DND-41 (cell line): ENCODE measurements around the gene NEBL.

Source experiments
- ATAC-seq: fragments of 200-7000 bp; cut with Tn5 transposase; 3 replicates; pipeline ENCODE4 v1.9.1; 2021; ENCODE audit warnings: low read depth; ENCODE audit not compliant: insufficient read depth
- DNase-seq: peaks from one replicate; pipeline ENCODE4 v3.0.0-alpha.2; 2020
- H2AFZ ChIP-seq: 2 replicates; pipeline ENCODE4 v1.6.0; 2012; ENCODE audit warnings: low read depth, low read length
- H3K27ac ChIP-seq: 2 replicates; pipeline ENCODE4 v1.5.1; 2012; ENCODE audit warnings: low read length, inconsistent platforms
- H3K27me3 ChIP-seq: fragments of 200-600 bp; sonication (generic); 2 replicates; pipeline ENCODE4 v1.6.0; 2012; ENCODE audit warnings: low read length, mild to moderate bottlenecking, inconsistent platforms; ENCODE audit not compliant: insufficient read depth, poor library complexity
- H3K36me3 ChIP-seq: 2 replicates; pipeline ENCODE4 v1.5.1; 2012; ENCODE audit warnings: low read length, inconsistent platforms; ENCODE audit not compliant: insufficient read depth
- H3K4me1 ChIP-seq: 2 replicates; pipeline ENCODE4 v1.5.1; 2012; ENCODE audit warnings: mild to moderate bottlenecking, low read length; ENCODE audit not compliant: insufficient read depth
- H3K4me2 ChIP-seq: 2 replicates; pipeline ENCODE4 v1.6.0; 2012; ENCODE audit warnings: mild to moderate bottlenecking, moderate library complexity, low read length, inconsistent platforms; ENCODE audit not compliant: insufficient read depth
- H3K4me3 ChIP-seq, 2 experiments: fragments of 200-600 bp in 1 of 2; shearing (Covaris generic) in 1 of 2; 2 replicates each; pipeline ENCODE4 v1.5.1; 2012 to 2016; ENCODE audit warnings: inconsistent platforms in 2 of 2, low read length in 2 of 2, mild to moderate bottlenecking in 2 of 2, low read depth in 1 of 2, moderate library complexity in 1 of 2
- H3K79me2 ChIP-seq: 2 replicates; pipeline ENCODE4 v1.6.0; 2012; ENCODE audit warnings: low read length, inconsistent platforms; ENCODE audit not compliant: insufficient read depth
- H3K9ac ChIP-seq: 2 replicates; pipeline ENCODE4 v1.6.0; 2012; ENCODE audit warnings: low read depth, mild to moderate bottlenecking, inconsistent platforms, low read length, moderate library complexity
- H3K9me3 ChIP-seq: 2 replicates; pipeline ENCODE4 v1.5.1; 2012; ENCODE audit warnings: low read length, moderate library complexity, mild to moderate bottlenecking, inconsistent platforms; ENCODE audit not compliant: insufficient read depth, severe bottlenecking
- H4K20me1 ChIP-seq: 2 replicates; pipeline ENCODE4 v1.6.0; 2012; ENCODE audit warnings: low read length; ENCODE audit not compliant: insufficient read depth
- EZH2 ChIP-seq: IDR thresholded peaks from 3 replicates; pipeline ENCODE4 v1.6.1; 2012; ENCODE audit warnings: borderline replicate concordance, low read depth, mild to moderate bottlenecking, moderate library complexity, low read length, inconsistent platforms; ENCODE audit not compliant: severe bottlenecking
- TF ChIP-seq, protein P1 (sequence below): IDR thresholded peaks from 2 replicates; pipeline ENCODE4 v1.5.1; 2012; ENCODE audit warnings: borderline replicate concordance, low read length, moderate library complexity, mild to moderate bottlenecking; ENCODE audit not compliant: poor library complexity, severe bottlenecking; ENCODE audit errors: extremely low read depth

Gene NEBL

DNA sequence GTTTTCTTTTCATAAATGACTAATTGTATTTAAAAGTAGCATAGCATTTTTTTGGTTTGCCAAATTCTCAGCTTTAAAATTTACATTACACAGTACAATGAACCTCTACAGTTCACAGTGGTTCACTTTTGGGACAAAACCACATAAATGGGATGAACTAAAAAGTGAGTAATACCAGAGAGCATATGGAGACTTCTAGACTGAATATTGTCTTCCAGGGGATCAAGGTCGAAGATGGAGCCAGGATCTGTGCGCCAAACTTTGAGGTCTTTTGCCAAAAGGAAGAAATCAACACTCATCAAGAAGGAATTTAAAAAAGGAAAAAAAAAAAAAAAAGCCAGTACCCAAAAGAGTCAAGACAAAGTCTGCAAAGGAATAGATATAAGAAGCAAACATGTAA, 87.5 kb downstream of the NEBL start:
- Histone ChIP-seq H3K4me3 (no peak overlapping the region), H3K27ac (no peak overlapping the region), H3K36me3 (no peaks in the 10 kb centered on the region), H4K20me1 (no peaks in the 10 kb centered on the region), H3K4me1 (no peaks in the 10 kb centered on the region), H3K9me3 (no peaks in the 10 kb centered on the region), H3K9ac (no peak overlapping the region), H3K27me3 (no peaks in the 10 kb centered on the region), H3K79me2 (no peaks in the 10 kb centered on the region), H3K4me2 (no peak overlapping the region), H2AFZ (no peak overlapping the region)
- no peak for ATAC-seq
- TF ChIP-seq, protein P1, sequence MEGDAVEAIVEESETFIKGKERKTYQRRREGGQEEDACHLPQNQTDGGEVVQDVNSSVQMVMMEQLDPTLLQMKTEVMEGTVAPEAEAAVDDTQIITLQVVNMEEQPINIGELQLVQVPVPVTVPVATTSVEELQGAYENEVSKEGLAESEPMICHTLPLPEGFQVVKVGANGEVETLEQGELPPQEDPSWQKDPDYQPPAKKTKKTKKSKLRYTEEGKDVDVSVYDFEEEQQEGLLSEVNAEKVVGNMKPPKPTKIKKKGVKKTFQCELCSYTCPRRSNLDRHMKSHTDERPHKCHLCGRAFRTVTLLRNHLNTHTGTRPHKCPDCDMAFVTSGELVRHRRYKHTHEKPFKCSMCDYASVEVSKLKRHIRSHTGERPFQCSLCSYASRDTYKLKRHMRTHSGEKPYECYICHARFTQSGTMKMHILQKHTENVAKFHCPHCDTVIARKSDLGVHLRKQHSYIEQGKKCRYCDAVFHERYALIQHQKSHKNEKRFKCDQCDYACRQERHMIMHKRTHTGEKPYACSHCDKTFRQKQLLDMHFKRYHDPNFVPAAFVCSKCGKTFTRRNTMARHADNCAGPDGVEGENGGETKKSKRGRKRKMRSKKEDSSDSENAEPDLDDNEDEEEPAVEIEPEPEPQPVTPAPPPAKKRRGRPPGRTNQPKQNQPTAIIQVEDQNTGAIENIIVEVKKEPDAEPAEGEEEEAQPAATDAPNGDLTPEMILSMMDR = no peak
- no peak for TF ChIP-seq EZH2
- no peak for DNase-seq

DNA sequence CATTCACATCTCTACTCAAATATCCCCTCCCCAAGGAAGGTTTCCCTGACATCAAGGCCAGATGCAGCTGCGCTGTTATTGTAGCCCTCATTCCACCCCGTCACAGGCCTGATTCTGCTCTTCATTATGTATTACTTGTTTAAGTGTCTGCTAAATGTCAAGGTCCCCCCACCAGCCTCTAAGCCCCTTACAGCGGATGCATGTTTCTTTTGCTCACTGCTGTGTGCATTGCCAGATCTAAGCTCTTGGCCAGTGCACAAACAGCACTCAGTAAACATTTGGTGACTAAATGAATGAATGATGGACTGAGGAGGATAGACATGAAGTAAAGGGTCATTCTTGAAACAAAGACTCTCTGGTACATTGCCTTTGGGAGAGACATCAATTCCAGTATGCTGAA, 90.6 kb downstream of the NEBL start:
- H3K79me2 ChIP-seq = no peaks in the 10 kb centered on the region
- H3K4me1 ChIP-seq = no peaks in the 10 kb centered on the region
- H3K36me3 ChIP-seq = no peaks in the 10 kb centered on the region
- H3K27me3 ChIP-seq = no peaks in the 10 kb centered on the region
- no peak overlapping the region; the same call in 1 of the 2 replicates for H2AFZ ChIP-seq
- no peaks in the 10 kb centered on the region for H4K20me1 ChIP-seq
- no peak overlapping the region for H3K4me3 ChIP-seq
- no peak for DNase-seq
- TF ChIP-seq EZH2 = no peak
- TF ChIP-seq, protein P1 = no peak
- no peak overlapping the region for H3K9ac ChIP-seq
- ATAC-seq = no peak
- no peaks in the 10 kb centered on the region for H3K9me3 ChIP-seq
- H3K27ac ChIP-seq = no peak overlapping the region
- H3K4me2 ChIP-seq = no peak overlapping the region

DNA sequence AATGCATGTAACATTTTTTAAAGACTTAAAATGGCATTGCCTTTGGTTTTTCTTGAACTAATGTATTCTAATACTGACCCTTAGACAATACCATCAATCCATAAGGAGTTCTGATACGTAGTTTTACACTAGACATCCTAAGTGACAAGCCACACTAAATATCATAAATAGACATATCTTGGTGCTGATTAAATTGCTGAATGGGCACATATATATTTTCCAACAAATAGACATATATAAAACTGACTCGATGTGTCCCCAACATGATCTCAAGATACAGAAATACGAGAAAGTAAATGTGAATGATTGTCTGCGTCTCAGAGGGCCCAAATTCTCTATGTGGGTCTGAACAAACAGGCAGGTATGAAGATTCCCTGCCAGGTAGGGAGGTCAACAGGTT, 99.8 kb downstream of the NEBL start:
- Histone ChIP-seq H3K9ac (no peak overlapping the region), H4K20me1 (no peaks in the 10 kb centered on the region), H3K27ac (no peak overlapping the region), H3K79me2 (no peaks in the 10 kb centered on the region), H3K36me3 (no peaks in the 10 kb centered on the region), H3K27me3 (no peaks in the 10 kb centered on the region), H3K4me1 (no peaks in the 10 kb centered on the region), H3K4me3 (no peak overlapping the region), H3K9me3 (no peaks in the 10 kb centered on the region), H3K4me2 (no peak overlapping the region), H2AFZ (no peak overlapping the region)
- ATAC-seq (no peak), DNase-seq (no peak)
- no peak for TF ChIP-seq EZH2

DNA sequence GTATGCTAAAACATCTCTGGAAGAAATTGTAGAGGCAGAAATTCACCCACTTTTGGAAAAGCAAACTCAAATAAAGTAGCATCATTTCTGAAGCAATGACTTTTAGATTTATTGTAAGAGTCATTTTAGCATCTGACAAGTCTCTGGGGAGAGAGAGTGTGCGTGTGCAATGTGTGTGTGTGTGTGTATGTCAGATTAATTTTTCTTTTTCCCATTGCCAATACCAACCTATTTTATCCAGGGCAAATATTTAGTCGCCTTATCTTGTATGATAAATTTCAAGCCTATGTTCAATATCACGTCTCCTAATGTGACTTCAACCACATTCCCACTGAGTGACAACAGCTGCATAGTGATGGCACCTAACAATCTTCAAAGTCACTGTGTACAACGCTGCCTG, 101.7 kb downstream of the NEBL start:
- DNase-seq (no peak), ATAC-seq (no peak)
- Histone ChIP-seq H3K79me2 (no peaks in the 10 kb centered on the region), H3K4me2 (no peak overlapping the region), H2AFZ (no peak overlapping the region), H3K36me3 (no peaks in the 10 kb centered on the region), H3K9me3 (no peaks in the 10 kb centered on the region), H3K9ac (no peak overlapping the region), H3K4me3 (no peak overlapping the region), H3K27me3 (no peaks in the 10 kb centered on the region), H3K4me1 (no peaks in the 10 kb centered on the region), H3K27ac (no peak overlapping the region), H4K20me1 (no peaks in the 10 kb centered on the region)
- no peak for TF ChIP-seq EZH2
- TF ChIP-seq, protein P1 = no peak
